NCI-H128 (cell line): ENCODE data around the gene GADD45GIP1.
"Not testable (repeated sequence)": the region's sequence is repeated elsewhere in the genome, so short reads cannot be mapped to it uniquely, and the experiment has no call there.

Source experiments
- DNase-seq: peaks from one replicate; lab custom pipeline; 2025; ENCODE audit not compliant: unreplicated experiment; lab: John Stamatoyannopoulos, UW

The GADD45GIP1 gene

DNA sequence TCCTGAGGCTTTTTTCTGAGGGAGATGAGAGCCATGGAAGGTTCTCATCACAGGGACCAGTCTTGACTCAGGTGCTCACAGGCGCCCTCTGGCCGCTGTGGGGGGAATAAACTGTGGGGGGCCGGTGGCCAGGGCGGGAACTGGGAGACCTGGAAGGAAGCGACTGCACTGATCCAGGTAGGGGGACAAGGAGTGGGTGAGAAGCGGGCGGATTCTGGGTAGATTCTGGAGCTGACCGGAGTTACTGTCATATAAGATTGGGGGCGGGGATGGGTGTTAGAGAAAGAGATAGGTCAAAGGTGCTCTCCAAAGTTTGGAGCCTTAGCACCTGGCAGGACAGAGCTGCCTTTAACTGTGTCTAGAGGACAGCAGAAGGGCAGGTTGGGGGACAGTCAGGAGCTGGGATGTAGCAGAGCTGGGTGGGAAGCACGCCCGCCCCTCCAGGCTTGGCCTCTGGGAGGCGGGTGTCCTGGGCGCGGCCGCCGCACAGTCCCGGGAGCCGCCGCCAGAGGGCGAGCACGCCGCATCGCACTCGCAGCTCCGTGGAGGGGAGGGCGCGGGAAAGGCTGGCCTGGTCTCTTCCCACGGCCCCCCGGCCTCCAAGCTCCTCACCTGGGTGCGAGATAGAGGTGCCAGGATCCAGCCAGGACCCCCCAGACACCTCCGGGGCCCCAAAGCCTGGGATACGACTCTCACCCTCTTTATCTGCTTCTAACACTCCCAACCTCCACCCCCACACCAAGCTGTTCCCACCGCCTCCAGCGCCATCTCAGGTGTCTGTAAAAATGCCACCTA lies 8.2 kb upstream of the GADD45GIP1 start:
- peak; percentile 63 for DNase-seq

- DNase-seq, result no peak
Observed at GRCh38 chr19:12959481-12959880, 2.5 kb upstream of the GADD45GIP1 start.

- DNase-seq, result not testable (repeated sequence)
Observed at GRCh38 chr19:12957389-12957952, 448 bp upstream of the GADD45GIP1 start.

DNA sequence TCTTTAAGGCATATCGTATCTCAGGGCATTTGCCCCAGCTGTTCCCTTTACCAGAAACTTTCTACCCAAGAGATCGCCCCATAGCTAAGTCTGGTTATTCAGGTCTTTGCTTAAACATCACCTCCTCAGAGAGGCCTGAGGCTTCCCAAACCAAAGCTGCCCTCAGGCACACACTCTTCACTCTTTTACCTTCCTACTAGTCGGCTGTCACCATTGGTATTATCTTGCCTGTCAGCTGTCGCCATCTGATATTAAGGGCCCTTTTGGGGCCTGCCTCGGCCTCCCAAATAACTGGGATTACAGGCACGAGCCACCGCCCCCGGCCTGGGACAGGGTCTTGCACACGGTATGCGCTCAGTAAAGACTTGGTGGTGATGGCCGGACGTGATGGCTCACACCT lies 1.0 kb downstream of the GADD45GIP1 start:
- no peak for DNase-seq

DNA sequence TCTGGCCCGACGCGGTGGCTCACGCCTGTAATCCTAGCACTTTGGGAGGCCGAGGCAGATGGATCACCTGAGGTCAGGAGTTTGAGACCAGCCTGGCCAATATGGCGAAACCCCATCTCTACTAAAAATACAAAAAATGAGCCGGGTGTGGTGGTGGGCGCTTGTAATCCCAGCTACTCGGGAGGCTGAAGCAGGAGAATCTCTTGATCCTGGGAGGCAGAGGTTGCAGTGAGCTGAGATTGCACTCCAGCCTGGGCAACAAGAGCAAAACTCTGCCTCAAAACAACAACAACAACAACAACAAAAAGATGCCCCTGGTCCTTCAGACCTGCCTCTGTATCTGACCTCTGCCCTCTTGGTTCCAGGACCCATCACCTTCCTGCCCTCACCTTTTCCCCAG lies 1.4 kb downstream of the GADD45GIP1 start:
- DNase-seq, result not testable (repeated sequence)

GRCh38 chr19:12954612-12954962 lies 2.4 kb downstream of the GADD45GIP1 start:
- no peak for DNase-seq

- no peak for DNase-seq
Observed at GRCh38 chr19:12953799-12954611, 3.0 kb downstream of the GADD45GIP1 start.

GRCh38 chr19:12953138-12953798 lies 3.8 kb downstream of the GADD45GIP1 start:
- DNase-seq, result no peak

GRCh38 chr19:12952488-12953137 lies 4.4 kb downstream of the GADD45GIP1 start:
- no peak for DNase-seq

- DNase-seq, result not testable (repeated sequence)
Observed at GRCh38 chr19:12952050-12952449, 5.0 kb downstream of the GADD45GIP1 start.

- no peak for DNase-seq
Observed at GRCh38 chr19:12949363-12950283, 7.4 kb downstream of the GADD45GIP1 start.

GRCh38 chr19:12948612-12949362 lies 8.2 kb downstream of the GADD45GIP1 start:
- DNase-seq, result no peak

DNA sequence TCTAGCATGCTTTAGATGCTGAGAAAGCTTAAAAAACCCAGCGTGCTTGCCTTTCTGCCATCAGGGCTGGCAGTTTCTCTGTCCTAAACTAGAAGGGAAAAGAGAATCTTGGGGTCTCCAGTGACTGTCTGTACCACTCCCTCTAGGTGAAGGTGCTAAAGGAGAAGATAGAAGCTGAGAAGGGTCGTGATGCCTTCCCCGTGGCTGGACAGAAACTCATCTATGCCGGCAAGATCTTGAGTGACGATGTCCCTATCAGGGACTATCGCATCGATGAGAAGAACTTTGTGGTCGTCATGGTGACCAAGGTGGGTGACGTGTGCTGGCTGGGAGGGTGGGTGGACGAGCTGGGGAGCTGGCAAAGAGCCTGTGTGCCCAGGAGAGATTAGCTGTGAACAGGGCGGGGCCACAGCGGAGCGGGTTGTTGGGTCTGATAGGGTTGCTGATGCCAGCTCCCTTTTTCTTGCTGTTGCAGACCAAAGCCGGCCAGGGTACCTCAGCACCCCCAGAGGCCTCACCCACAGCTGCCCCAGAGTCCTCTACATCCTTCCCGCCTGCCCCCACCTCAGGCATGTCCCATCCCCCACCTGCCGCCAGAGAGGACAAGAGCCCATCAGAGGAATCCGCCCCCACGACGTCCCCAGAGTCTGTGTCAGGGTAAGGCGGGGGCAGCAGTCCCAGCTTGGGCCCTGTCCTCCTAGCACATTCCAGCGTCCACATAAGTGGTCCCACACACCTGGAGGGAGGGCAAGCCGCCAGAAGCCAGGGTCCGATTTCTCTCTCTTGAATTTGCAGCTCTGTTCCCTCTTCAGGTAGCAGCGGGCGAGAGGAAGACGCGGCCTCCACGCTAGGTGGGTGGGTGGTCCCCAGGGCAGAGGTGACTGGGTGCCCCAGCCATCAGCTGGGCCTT lies 9.1 kb downstream of the GADD45GIP1 start:
- no peak for DNase-seq

DNA sequence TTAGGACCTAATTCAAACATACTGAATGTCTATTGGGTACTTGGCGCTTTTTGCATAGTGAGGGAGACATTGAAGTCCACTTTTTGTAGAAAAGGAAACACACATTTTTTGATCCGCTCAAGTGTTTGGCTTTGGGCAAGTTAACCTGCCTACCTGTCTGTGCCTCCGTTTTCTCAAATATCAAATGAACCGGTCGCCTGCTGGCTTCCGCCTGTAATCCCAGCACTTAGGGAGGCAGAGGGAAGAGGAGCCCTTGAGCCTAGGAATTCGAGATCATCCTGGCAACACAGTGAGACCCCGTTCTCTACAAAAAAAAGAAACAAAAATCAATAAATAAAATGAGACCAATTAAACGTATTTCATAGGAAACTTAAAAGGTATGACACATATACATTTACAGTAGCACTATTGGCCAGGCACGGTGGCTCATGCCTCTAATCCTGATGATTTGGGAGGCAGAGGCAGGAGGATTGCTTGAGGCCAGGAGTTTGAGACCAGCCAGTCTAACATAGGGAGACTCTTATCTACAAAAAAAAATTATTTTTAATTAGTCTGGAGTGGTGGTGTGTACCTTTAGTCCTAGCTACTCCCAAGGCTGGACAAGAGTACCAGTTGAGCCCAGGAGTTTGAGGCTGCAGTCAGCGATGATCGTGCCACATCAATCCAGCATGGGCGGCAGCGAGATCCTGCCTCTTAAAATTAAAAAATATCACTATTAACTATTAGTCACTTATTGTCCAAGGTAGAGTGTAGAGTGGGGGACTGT lies 10.1 kb downstream of the GADD45GIP1 start:
- no peak for DNase-seq

DNA sequence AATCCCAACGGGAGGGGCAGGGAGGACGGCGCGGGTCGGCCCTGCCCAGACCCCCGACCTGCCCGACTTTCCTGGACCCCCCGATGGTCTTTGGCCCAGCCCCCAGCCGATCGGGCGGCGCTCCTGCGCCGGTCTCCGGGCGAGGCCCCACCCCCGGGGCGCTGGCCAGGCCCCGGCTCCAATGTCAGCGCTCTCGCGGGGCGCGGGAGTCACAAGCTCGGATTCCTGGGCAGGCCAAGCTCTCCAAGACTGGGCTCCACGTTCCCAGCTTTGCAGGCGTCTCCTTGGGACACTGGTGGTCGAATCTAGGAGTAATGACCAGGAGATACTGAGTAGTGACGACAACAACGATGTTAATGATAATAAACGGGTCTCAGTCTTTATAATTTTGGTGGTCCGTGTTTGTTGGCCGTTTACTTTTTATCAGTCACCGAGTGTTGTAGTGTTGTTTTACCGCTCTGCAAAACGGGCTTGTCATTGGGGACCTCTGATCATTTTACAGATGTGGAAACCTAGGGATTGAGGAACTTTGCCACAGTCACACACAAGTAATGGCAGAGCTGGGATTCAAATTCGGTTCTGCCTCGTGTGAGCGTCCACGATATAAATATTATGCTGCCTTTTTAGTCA lies 10.8 kb downstream of the GADD45GIP1 start:
- peak; percentile 18 for DNase-seq

GRCh38 chr19:12945479-12946091 lies 11.4 kb downstream of the GADD45GIP1 start, which contains the start of gene RAD23A:
RAD23A (plus strand) TSS chr19:12945862; CDS start chr19:12945949, 87 bp downstream.
- peak; percentile 97 for DNase-seq
